ENCODE results near the gene SHISAL1. TPM values are rescaled to one million over a fixed set of nuclear protein-coding genes. Genes with fewer than 3 reads are reported as not detected.
A peak's percentile ranks its signal among the peaks of the same experiment; 100 is the strongest.

SHISAL1 gene
- total and polyA plus RNA-seq, 10 donors: 0.10 to 0.47 (median 0.22) TPM

GRCh38 chr22:44273175-44273574 is 39.6 kb downstream of the SHISAL1 start:
- TF ChIP-seq POLR2A (IDR thresholded peaks at IDR 0.05): no peak
- no peak for TF ChIP-seq POLR2AphosphoS5 (IDR thresholded peaks at IDR 0.05)
- no peak for TF ChIP-seq CTCF (IDR thresholded peaks at IDR 0.05 in 8 of 11, conservative IDR thresholded peaks at IDR 0.05 in 3 of 11)

GRCh38 chr22:44272401-44272771 is 40.4 kb downstream of the SHISAL1 start:
- Histone ChIP-seq H3K4me1 (peaks cover 0 to 4% (median 0%) of the 10 kb centered on the region in 6 donors), H3K27ac (no peak overlapping the region), H3K4me3 (no peak overlapping the region), H3K27me3 (replicated peaks in 1 of 7) (peaks cover 0 to 34% (median 0%) of the 10 kb centered on the region in 7 donors), H3K36me3 (no peaks in the 10 kb centered on the region), H3K9me3 (no peaks in the 10 kb centered on the region)
- intact Hi-C loops (cut with DNase I; ENCODE audit: low total_unique reads): no loop called here
- peak; percentile 9 for DNase-seq
- 52 to 81% (median 80%) methylated on average over 5 of the region's 5 CpGs for WGBS, 5 donors
- TF ChIP-seq CTCF (IDR thresholded peaks at IDR 0.05 in 8 of 11, conservative IDR thresholded peaks at IDR 0.05 in 3 of 11): no peak
- no peak for TF ChIP-seq POLR2AphosphoS5 (IDR thresholded peaks at IDR 0.05)

More at GRCh38 chr22:44273175-44273574, 39.6 kb downstream of the SHISAL1 start:
- Histone ChIP-seq H3K36me3 (no peaks in the 10 kb centered on the region), H3K4me3 (no peak overlapping the region), H3K9me3 (no peaks in the 10 kb centered on the region), H3K27me3 (replicated peaks in 1 of 7) (peaks cover 0 to 31% (median 0%) of the 10 kb centered on the region in 7 donors), H3K4me1 (peaks cover 0 to 4% (median 0%) of the 10 kb centered on the region in 6 donors), H3K27ac (no peak overlapping the region)
- intact Hi-C loops (cut with DNase I; ENCODE audit: low total_unique reads): no loop called here
- WGBS, 5 donors: 34 to 54% (median 44%) methylated on average over 5 of the region's 5 CpGs
- DNase-seq: no peak

GRCh38 chr22:44271732-44272400 is 40.9 kb downstream of the SHISAL1 start:
- no peaks in the 10 kb centered on the region for H3K9me3 ChIP-seq
- H3K27me3 ChIP-seq (replicated peaks in 1 of 7): peaks cover 0 to 30% (median 0%) of the 10 kb centered on the region in 7 donors
- DNase-seq: peak; percentile 23
- H3K4me3 ChIP-seq: no peak overlapping the region
- no peaks in the 10 kb centered on the region for H3K36me3 ChIP-seq
- no peak overlapping the region for H3K27ac ChIP-seq
- intact Hi-C loops (cut with DNase I; ENCODE audit: low total_unique reads): no loop called here
- 88 to 93% (median 91%) methylated on average over 11 of the region's 11 CpGs for WGBS, 5 donors
- TF ChIP-seq CTCF (IDR thresholded peaks at IDR 0.05 in 8 of 11, conservative IDR thresholded peaks at IDR 0.05 in 3 of 11): no peak
- H3K4me1 ChIP-seq: peaks cover 0 to 4% (median 0%) of the 10 kb centered on the region in 6 donors

GRCh38 chr22:44271010-44271500 is 41.7 kb downstream of the SHISAL1 start:
- intact Hi-C loops (cut with DNase I; ENCODE audit: low total_unique reads): no loop called here
- no peaks in the 10 kb centered on the region for H3K36me3 ChIP-seq
- H3K27ac ChIP-seq: no peak overlapping the region
- DNase-seq: peak; percentile 50
- H3K27me3 ChIP-seq (replicated peaks in 1 of 7): peaks cover 0 to 22% (median 0%) of the 10 kb centered on the region in 7 donors
- H3K4me1 ChIP-seq: peaks cover 0 to 4% (median 0%) of the 10 kb centered on the region in 6 donors
- no peak overlapping the region for H3K4me3 ChIP-seq
- TF ChIP-seq CTCF (IDR thresholded peaks at IDR 0.05 in 8 of 11, conservative IDR thresholded peaks at IDR 0.05 in 3 of 11) (no peak), POLR2A (IDR thresholded peaks at IDR 0.05) (no peak), POLR2AphosphoS5 (IDR thresholded peaks at IDR 0.05) (no peak)
- no peaks in the 10 kb centered on the region for H3K9me3 ChIP-seq
